ENCODE results near the gene SCAMP4.

DNA sequence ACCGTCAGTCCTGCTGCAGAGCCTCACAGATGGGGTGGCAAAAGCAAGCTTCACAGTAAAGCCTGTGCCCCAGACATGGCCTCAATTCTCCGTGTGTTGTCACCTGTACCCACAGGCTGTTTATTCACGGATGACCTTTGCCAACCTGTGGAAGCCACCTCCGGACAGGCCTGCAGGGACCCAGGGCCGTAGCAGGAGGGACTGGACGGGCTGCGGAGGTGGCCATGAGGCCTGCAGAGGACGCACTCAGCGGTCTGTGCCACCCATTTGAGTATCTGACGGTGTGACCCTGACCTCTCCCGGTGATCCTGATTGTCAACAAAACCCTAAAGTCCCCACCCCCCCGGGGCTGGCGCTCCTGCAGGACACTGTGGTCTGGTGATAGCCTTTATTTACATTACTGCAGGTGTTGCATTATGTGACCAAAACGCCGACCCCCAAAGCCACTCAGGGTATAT, 34.0 kb upstream of the SCAMP4 start:
- TF ChIP-seq CTCF (IDR thresholded peaks at IDR 0.05; ENCODE audit: borderline replicate concordance, extremely low read depth, low read length, poor library complexity, severe bottlenecking) (no peak), EZH2 (IDR thresholded peaks at IDR 0.05; ENCODE audit: borderline replicate concordance, low read depth, low read length, severe bottlenecking) (no peak)

Measured in DND-41 (cell line).